ENCODE data around the gene COX19.

GRCh38 chr7:991729-992656 lies 16.6 kb upstream of the COX19 start:
- no peak for TF ChIP-seq POLR2AphosphoS5 (IDR thresholded peaks at IDR 0.05; ENCODE audit: insufficient read depth in 1 of 2, low read depth in 1 of 2)
- TF ChIP-seq CTCF (IDR thresholded peaks at IDR 0.05) = no peak
